22Rv1 (cell line): ENCODE measurements around the gene FAM234A.

Experiments used
- ZFX ChIP-seq: fragments of 450-650 bp; IDR thresholded peaks from 2 replicates; pipeline ENCODE4 v1.6.1; 2017; ENCODE audit warnings: antibody characterized with exemption, borderline replicate concordance
- TF ChIP-seq, protein P1 (sequence below): fragments of 450-650 bp; IDR thresholded peaks from 2 replicates; pipeline ENCODE4 v1.5.1; 2017; ENCODE audit warnings: mild to moderate bottlenecking

DNA sequence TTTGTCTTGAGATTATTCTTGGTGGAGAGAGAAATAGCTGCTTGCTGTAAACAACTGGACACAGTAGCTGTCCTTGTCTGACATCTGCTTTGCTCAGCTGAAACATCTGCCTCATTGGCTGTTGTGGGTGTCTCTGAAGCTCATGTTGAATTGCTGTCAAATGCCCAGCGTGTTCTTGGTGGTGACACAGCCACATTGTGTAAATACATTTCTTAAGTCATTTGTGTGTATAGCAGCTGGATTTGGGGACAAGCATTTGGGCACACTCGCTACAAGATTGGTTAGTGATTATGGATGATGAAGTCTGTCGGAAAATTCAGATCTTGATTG lies 5.3 kb downstream of the FAM234A start:
- TF ChIP-seq, protein P1, sequence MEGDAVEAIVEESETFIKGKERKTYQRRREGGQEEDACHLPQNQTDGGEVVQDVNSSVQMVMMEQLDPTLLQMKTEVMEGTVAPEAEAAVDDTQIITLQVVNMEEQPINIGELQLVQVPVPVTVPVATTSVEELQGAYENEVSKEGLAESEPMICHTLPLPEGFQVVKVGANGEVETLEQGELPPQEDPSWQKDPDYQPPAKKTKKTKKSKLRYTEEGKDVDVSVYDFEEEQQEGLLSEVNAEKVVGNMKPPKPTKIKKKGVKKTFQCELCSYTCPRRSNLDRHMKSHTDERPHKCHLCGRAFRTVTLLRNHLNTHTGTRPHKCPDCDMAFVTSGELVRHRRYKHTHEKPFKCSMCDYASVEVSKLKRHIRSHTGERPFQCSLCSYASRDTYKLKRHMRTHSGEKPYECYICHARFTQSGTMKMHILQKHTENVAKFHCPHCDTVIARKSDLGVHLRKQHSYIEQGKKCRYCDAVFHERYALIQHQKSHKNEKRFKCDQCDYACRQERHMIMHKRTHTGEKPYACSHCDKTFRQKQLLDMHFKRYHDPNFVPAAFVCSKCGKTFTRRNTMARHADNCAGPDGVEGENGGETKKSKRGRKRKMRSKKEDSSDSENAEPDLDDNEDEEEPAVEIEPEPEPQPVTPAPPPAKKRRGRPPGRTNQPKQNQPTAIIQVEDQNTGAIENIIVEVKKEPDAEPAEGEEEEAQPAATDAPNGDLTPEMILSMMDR = no peak
- no peak for TF ChIP-seq ZFX
